ENCODE data around the gene ROGDI.

The ROGDI gene

DNA sequence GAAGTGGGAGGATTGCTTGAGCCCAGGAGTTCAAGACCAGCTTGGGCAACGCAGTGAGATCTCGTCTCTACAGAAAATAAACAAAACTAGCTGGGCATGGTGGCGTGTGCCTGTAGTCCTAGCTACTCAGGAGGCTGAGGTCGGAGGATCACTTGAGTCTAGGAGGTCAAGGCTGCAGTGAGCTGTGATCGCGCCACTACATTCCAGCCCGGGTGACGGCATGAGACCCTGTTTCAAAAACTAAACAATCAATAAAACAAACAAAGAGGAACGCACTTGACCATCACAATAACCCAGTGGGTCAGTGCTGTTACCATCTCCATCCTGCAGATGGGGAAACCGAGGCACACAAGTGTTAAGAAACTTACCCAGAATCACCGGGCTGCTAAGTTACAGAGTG lies 49.2 kb downstream of the ROGDI start:
- H3K4me1 ChIP-seq (ENCODE audit: control extremely low read depth in 1 of 4, control insufficient read depth in 4 of 4, insufficient read depth in 4 of 4, low read length in 3 of 4), result peaks cover 0 to 3% (median 0%) of the 10 kb centered on the region in 4 experiments

DNA sequence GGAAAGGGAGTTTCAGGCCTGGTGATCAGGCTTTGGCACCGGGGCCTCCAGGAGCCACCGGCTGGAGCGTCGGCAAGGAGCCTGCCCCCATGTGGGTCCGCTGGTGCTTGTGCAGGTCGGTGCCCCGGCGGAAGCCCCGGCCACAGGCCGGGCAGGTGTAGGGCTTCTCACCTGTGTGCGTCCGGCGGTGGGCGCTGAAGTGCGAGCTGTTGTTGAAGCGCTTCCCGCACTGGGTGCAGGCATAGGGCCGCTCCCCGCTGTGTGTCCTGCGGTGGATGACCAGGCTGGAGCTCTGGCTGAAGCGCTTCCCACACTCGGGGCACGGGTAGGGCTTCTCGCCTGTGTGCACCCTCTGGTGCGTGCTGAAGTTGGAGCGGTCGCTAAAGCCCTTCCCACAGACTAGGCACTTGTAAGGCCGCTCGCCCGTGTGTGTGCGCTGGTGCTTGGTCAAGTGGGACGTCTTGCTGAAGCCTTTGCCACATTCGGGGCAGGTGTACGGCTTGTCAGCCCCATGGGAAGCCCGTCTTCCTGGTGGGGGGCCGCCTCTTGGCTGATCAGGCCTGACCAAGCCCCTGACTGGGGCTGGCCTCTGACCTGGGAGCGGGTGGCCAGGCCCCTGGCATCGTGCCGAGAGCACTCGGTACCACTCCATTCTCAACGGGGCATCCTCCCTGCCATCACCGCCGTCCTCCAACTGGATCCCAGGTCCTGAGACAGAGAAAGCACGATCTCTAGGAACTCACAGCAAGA lies 49.9 kb downstream of the ROGDI start:
- Histone ChIP-seq H3K27ac (ENCODE audit: insufficient read depth in 1 of 2, low read depth in 1 of 2, low read length in 2 of 2, poor library complexity in 1 of 2, severe bottlenecking in 2 of 2) (no peak overlapping the region), H3K9me3 (ENCODE audit: control extremely low read depth in 1 of 5, control insufficient read depth in 4 of 5, insufficient read depth in 2 of 5, low read depth in 1 of 5, low read length in 4 of 5) (peaks cover 0 to 9% (median 4%) of the 10 kb centered on the region in 5 experiments), H3K4me3 (ENCODE audit: control insufficient read depth in 1 of 7, extremely low read depth in 1 of 7, insufficient read depth in 4 of 7, low read depth in 2 of 7, low read length in 6 of 7) (no peak overlapping the region), H3K36me3 (ENCODE audit: control insufficient read depth in 4 of 4, insufficient read depth in 4 of 4, low read length in 3 of 4) (peaks cover 3 to 75% (median 51%) of the 10 kb centered on the region in 4 experiments), H3K27me3 (replicated peaks in 2 of 5; ENCODE audit: control insufficient read depth in 4 of 5, insufficient read depth in 5 of 5, low read length in 4 of 5) (no peaks in the 10 kb centered on the region), H3K4me1 (ENCODE audit: control extremely low read depth in 1 of 4, control insufficient read depth in 4 of 4, insufficient read depth in 4 of 4, low read length in 3 of 4) (peaks cover 0 to 6% (median 0%) of the 10 kb centered on the region in 4 experiments)
- no peak for DNase-seq
- WGBS (ENCODE audit: insufficient coverage), result 97% methylated on average over 43 of the region's 44 CpGs
- CTCF ChIA-PET, result interaction anchor here (0.5 to 1.2 kb wide), 3 partner anchors 8 to 904 kb away, joined by 3 to 4 read pairs (median 3); no protein-coding TSS in a partner anchor
- POLR2A ChIA-PET, result no interaction called here

More for the DNA sequence above, 49.2 kb downstream of the ROGDI start:
- no peak overlapping the region for H3K4me3 ChIP-seq (ENCODE audit: control insufficient read depth in 1 of 7, extremely low read depth in 1 of 7, insufficient read depth in 4 of 7, low read depth in 2 of 7, low read length in 6 of 7)
- H3K27ac ChIP-seq (ENCODE audit: insufficient read depth in 1 of 2, low read depth in 1 of 2, low read length in 2 of 2, poor library complexity in 1 of 2, severe bottlenecking in 2 of 2), result no peak overlapping the region
- 98% methylated on average over 8 of the region's 11 CpGs for WGBS (ENCODE audit: insufficient coverage)
- H3K9me3 ChIP-seq (ENCODE audit: control extremely low read depth in 1 of 5, control insufficient read depth in 4 of 5, insufficient read depth in 2 of 5, low read depth in 1 of 5, low read length in 4 of 5), result peaks cover 0 to 9% (median 4%) of the 10 kb centered on the region in 5 experiments
- no peaks in the 10 kb centered on the region for H3K27me3 ChIP-seq (replicated peaks in 2 of 5; ENCODE audit: control insufficient read depth in 4 of 5, insufficient read depth in 5 of 5, low read length in 4 of 5)
- DNase-seq, result no peak
- H3K36me3 ChIP-seq (ENCODE audit: control insufficient read depth in 4 of 4, insufficient read depth in 4 of 4, low read length in 3 of 4), result peaks cover 3 to 80% (median 52%) of the 10 kb centered on the region in 4 experiments
- ChIA-PET CTCF (interaction anchor here (0.6 kb wide), 1 partner anchor 9 kb away, joined by 3 read pairs; no protein-coding TSS in a partner anchor), POLR2A (no interaction called here)

DNA sequence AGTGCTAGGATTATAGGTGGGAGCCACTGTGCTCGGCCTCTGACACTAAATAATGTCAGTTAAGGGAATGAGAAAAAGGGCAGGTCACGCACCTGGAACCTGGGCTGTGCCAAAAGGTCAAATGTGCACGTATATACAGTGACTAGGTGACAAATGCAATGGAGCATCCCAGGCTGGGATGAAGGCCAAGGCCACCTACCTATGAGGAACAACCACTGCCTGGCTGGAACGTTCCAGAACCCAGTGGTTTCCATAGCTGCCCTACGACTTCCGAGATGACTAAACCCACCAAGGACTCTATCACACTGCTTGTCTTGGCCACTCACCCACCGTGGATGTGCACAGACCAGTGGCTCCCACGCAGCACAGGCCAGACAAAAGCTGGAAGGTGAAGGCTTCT lies 51.5 kb downstream of the ROGDI start:
- ChIA-PET POLR2A (no interaction called here), CTCF (no interaction called here)
- DNase-seq, result no peak
- Histone ChIP-seq H3K27me3 (replicated peaks in 2 of 5; ENCODE audit: control insufficient read depth in 4 of 5, insufficient read depth in 5 of 5, low read length in 4 of 5) (no peaks in the 10 kb centered on the region), H3K9me3 (ENCODE audit: control extremely low read depth in 1 of 5, control insufficient read depth in 4 of 5, insufficient read depth in 2 of 5, low read depth in 1 of 5, low read length in 4 of 5) (peaks cover 0 to 9% (median 4%) of the 10 kb centered on the region in 5 experiments), H3K4me3 (ENCODE audit: control insufficient read depth in 1 of 7, extremely low read depth in 1 of 7, insufficient read depth in 4 of 7, low read depth in 2 of 7, low read length in 6 of 7) (no peak overlapping the region), H3K27ac (ENCODE audit: insufficient read depth in 1 of 2, low read depth in 1 of 2, low read length in 2 of 2, poor library complexity in 1 of 2, severe bottlenecking in 2 of 2) (no peak overlapping the region), H3K36me3 (ENCODE audit: control insufficient read depth in 4 of 4, insufficient read depth in 4 of 4, low read length in 3 of 4) (peaks cover 3 to 62% (median 47%) of the 10 kb centered on the region in 4 experiments), H3K4me1 (ENCODE audit: control extremely low read depth in 1 of 4, control insufficient read depth in 4 of 4, insufficient read depth in 4 of 4, low read length in 3 of 4) (peaks cover 0 to 8% (median 0%) of the 10 kb centered on the region in 4 experiments)
- WGBS (ENCODE audit: insufficient coverage), result 100% methylated on average over 7 of the region's 8 CpGs

DNA sequence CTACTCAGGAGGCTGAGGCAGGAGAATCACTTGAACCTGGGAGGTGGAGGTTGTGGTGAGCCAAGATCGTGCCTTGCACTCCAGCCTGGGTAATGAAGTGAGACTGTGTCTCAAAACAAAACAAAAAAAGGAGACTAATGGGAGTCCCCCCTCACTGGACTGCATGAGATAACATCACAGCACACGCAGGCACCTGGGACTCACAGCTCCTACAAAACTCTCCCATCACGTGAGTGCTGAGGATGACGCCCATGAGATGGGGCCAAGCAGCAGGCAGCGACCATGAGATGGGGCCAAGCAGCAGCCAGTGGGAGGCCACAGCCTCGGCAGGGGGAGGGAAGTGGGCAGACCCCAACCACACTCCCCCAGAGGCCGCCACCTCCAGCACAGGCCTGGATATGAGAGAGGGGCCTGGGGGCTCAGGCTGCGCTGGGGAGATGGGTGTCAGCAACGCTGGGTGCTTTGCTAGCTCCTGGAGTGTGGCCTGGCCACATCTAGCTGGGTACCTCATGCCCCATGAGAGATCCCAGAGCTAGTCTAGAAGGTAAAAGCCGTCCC lies 52.7 kb downstream of the ROGDI start:
- H3K4me1 ChIP-seq (ENCODE audit: control extremely low read depth in 1 of 4, control insufficient read depth in 4 of 4, insufficient read depth in 4 of 4, low read length in 3 of 4), result peaks cover 0 to 8% (median 0%) of the 10 kb centered on the region in 4 experiments
- no peak overlapping the region for H3K27ac ChIP-seq (ENCODE audit: insufficient read depth in 1 of 2, low read depth in 1 of 2, low read length in 2 of 2, poor library complexity in 1 of 2, severe bottlenecking in 2 of 2)
- WGBS (ENCODE audit: insufficient coverage), result 89% methylated on average over 7 of the region's 10 CpGs
- H3K27me3 ChIP-seq (replicated peaks in 2 of 5; ENCODE audit: control insufficient read depth in 4 of 5, insufficient read depth in 5 of 5, low read length in 4 of 5), result no peaks in the 10 kb centered on the region
- H3K4me3 ChIP-seq (ENCODE audit: control insufficient read depth in 1 of 7, extremely low read depth in 1 of 7, insufficient read depth in 4 of 7, low read depth in 2 of 7, low read length in 6 of 7), result no peak overlapping the region
- CTCF ChIA-PET, result interaction anchor here (0.7 to 1.0 kb wide), 2 partner anchors 15 to 16 kb away, joined by 3 to 5 read pairs; partner anchors contain the start of genes ANKS3 and DNAAF8
- POLR2A ChIA-PET, result no interaction called here
- peaks cover 0 to 1% (median under 1%) of the 10 kb centered on the region in 5 experiments for H3K9me3 ChIP-seq (ENCODE audit: control extremely low read depth in 1 of 5, control insufficient read depth in 4 of 5, insufficient read depth in 2 of 5, low read depth in 1 of 5, low read length in 4 of 5)
- DNase-seq, result no peak
- H3K36me3 ChIP-seq (ENCODE audit: control insufficient read depth in 4 of 4, insufficient read depth in 4 of 4, low read length in 3 of 4), result peaks cover 3 to 52% (median 41%) of the 10 kb centered on the region in 4 experiments

DNA sequence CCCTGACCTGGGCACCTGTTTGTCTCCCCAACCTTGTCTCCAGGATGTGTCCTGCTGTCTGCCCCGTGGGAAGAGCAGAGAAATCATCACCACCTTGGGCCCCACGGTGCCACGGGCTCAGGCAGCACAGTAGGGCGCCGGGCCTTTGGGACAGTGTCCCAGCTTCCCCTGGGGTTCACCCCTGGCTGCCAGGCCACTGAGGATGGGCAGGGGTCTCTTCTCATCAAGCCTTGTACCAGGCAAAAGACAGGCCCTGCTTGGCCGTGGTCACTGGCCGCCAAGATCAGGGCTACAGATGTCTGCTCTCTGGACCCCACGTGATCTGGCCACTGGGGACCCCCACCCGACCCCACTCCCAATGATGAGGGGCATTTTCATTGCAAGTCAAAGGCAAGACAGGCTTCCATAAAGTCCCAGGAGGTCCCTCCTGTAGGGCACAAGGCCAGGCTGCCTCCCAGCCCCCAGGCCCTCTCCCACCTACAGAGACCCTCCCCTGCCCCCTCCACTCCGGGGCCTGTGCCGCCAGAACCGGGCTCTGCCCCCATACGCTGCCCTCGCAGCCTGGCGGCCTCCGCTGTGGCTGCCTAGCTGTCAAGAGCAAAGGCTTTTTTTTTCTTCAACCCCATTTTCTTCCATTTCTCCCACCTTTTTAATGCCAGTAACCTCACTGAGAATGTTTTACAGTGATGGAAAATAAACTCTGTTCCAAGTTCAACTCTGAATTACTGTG lies 53.6 kb downstream of the ROGDI start:
- Histone ChIP-seq H3K27me3 (replicated peaks in 2 of 5; ENCODE audit: control insufficient read depth in 4 of 5, insufficient read depth in 5 of 5, low read length in 4 of 5) (no peaks in the 10 kb centered on the region), H3K36me3 (ENCODE audit: control insufficient read depth in 4 of 4, insufficient read depth in 4 of 4, low read length in 3 of 4) (peaks cover 3 to 47% (median 37%) of the 10 kb centered on the region in 4 experiments), H3K4me3 (ENCODE audit: control insufficient read depth in 1 of 7, extremely low read depth in 1 of 7, insufficient read depth in 4 of 7, low read depth in 2 of 7, low read length in 6 of 7) (no peak overlapping the region), H3K9me3 (ENCODE audit: control extremely low read depth in 1 of 5, control insufficient read depth in 4 of 5, insufficient read depth in 2 of 5, low read depth in 1 of 5, low read length in 4 of 5) (no peaks in the 10 kb centered on the region), H3K27ac (ENCODE audit: insufficient read depth in 1 of 2, low read depth in 1 of 2, low read length in 2 of 2, poor library complexity in 1 of 2, severe bottlenecking in 2 of 2) (no peak overlapping the region), H3K4me1 (ENCODE audit: control extremely low read depth in 1 of 4, control insufficient read depth in 4 of 4, insufficient read depth in 4 of 4, low read length in 3 of 4) (peaks cover 0 to 8% (median 0%) of the 10 kb centered on the region in 4 experiments)
- POLR2A ChIA-PET, result no interaction called here
- WGBS (ENCODE audit: insufficient coverage), result 98% methylated on average over 16 of the region's 16 CpGs
- DNase-seq, result no peak
- CTCF ChIA-PET, result interaction anchor here (1.0 to 1.5 kb wide), 2 partner anchors 15 kb away, joined by 3 to 4 read pairs; partner anchors contain the start of genes ANKS3 and DNAAF8

DNA sequence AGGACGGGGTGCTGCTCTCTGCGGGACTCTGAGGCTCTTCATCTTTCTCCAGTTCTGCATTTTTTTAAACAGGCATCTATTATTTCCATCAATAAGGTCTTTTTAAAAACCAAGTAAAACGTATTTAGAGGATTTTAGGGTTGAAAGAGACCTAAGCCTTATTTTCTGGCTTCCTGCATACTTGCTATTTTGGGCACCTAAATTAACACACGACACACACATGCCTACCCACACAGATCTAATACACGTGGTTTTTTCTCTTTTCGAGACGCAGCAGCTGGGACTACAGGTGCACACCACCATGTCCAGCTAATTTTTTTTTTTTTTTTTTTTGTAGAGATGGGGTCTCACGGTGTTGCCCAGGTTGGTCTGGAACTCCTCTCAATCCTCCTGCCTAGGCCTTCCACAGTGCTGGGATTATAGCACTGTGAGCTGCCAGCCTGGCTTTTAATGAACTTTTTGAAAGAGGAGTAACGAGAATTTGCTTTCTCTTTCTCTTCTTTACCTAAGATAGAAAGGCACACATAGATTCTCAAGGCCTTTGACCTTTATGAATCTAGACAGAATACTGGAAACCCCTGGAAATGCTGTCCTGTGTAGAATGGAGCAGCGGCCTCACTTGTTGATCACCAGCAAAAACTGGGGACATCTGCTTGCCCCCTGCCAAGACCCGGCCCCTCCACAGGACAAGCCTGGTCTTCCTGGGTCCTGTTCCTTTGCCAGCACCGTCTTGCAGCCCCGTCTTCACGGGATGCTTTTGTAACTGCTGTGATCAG lies 54.3 kb downstream of the ROGDI start:
- CTCF ChIA-PET, result interaction anchor here (1.5 kb wide), 1 partner anchor 14 kb away, joined by 4 read pairs; the partner anchor contains the start of genes ANKS3 and DNAAF8
- no peak overlapping the region for H3K4me3 ChIP-seq (ENCODE audit: control insufficient read depth in 1 of 7, extremely low read depth in 1 of 7, insufficient read depth in 4 of 7, low read depth in 2 of 7, low read length in 6 of 7)
- DNase-seq, result no peak
- peaks cover 0 to 14% (median 4%) of the 10 kb centered on the region in 4 experiments for H3K4me1 ChIP-seq (ENCODE audit: control extremely low read depth in 1 of 4, control insufficient read depth in 4 of 4, insufficient read depth in 4 of 4, low read length in 3 of 4)
- H3K27ac ChIP-seq (ENCODE audit: insufficient read depth in 1 of 2, low read depth in 1 of 2, low read length in 2 of 2, poor library complexity in 1 of 2, severe bottlenecking in 2 of 2), result no peak overlapping the region
- WGBS (ENCODE audit: insufficient coverage), result 87% methylated on average over 6 of the region's 14 CpGs
- H3K27me3 ChIP-seq (replicated peaks in 2 of 5; ENCODE audit: control insufficient read depth in 4 of 5, insufficient read depth in 5 of 5, low read length in 4 of 5), result peaks cover 0 to under 1% (median 0%) of the 10 kb centered on the region in 5 experiments
- H3K9me3 ChIP-seq (ENCODE audit: control extremely low read depth in 1 of 5, control insufficient read depth in 4 of 5, insufficient read depth in 2 of 5, low read depth in 1 of 5, low read length in 4 of 5), result no peaks in the 10 kb centered on the region
- POLR2A ChIA-PET, result interaction anchor here (0.6 kb wide), 1 partner anchor 94 kb away, joined by 4 read pairs; no protein-coding TSS in a partner anchor
- peaks cover 3 to 39% (median 32%) of the 10 kb centered on the region in 4 experiments for H3K36me3 ChIP-seq (ENCODE audit: control insufficient read depth in 4 of 4, insufficient read depth in 4 of 4, low read length in 3 of 4)
